ENCODE measurements around the gene PLD3. TPM values are rescaled to one million over a fixed set of nuclear protein-coding genes. Genes with fewer than 3 reads are reported as not detected.

PLD3 gene
- total RNA-seq, 1 experiment from 2014 or later = 95.4 TPM

DNA sequence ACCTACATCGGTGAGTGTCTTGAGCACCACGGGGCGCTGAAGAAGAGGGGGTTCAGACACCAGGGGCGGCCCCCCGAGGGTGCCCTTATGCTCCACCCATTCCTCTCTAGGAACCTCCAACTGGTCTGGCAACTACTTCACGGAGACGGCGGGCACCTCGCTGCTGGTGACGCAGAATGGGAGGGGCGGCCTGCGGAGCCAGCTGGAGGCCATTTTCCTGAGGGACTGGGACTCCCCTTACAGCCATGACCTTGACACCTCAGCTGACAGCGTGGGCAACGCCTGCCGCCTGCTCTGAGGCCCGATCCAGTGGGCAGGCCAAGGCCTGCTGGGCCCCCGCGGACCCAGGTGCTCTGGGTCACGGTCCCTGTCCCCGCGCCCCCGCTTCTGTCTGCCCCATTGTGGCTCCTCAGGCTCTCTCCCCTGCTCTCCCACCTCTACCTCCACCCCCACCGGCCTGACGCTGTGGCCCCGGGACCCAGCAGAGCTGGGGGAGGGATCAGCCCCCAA lies 29.4 kb downstream of the PLD3 start:
- POLR2A ChIA-PET (ENCODE audit: unreplicated experiment) = no interaction called here
- no peaks in the 10 kb centered on the region for H3K9me2 ChIP-seq (replicated peaks; ENCODE audit: low read length)
- no peak for DNase-seq
- no peaks in the 10 kb centered on the region for H4K20me1 ChIP-seq (ENCODE audit: low read length)
- no peaks in the 10 kb centered on the region for H3K79me2 ChIP-seq (ENCODE audit: low read length)
- ATAC-seq = no peak
- CTCF ChIA-PET = no interaction called here
- H3K36me3 ChIP-seq (ENCODE audit: low read depth, low read length) = no peaks in the 10 kb centered on the region
- H3K4me1 ChIP-seq (ENCODE audit: insufficient read depth, low read length) = no peaks in the 10 kb centered on the region
- no peaks in the 10 kb centered on the region for H3F3A ChIP-seq (ENCODE audit: low read length, unreplicated experiment)
- no peak overlapping the region for H3K4me2 ChIP-seq (ENCODE audit: low read length)
- intact Hi-C loops (cut with micrococcal nuclease) = no loop called here
- no peaks in the 10 kb centered on the region for H3K27me3 ChIP-seq (ENCODE audit: low read length)
- no peak overlapping the region for H3K4me3 ChIP-seq (ENCODE audit: low read length)
- TF ChIP-seq, protein P1, sequence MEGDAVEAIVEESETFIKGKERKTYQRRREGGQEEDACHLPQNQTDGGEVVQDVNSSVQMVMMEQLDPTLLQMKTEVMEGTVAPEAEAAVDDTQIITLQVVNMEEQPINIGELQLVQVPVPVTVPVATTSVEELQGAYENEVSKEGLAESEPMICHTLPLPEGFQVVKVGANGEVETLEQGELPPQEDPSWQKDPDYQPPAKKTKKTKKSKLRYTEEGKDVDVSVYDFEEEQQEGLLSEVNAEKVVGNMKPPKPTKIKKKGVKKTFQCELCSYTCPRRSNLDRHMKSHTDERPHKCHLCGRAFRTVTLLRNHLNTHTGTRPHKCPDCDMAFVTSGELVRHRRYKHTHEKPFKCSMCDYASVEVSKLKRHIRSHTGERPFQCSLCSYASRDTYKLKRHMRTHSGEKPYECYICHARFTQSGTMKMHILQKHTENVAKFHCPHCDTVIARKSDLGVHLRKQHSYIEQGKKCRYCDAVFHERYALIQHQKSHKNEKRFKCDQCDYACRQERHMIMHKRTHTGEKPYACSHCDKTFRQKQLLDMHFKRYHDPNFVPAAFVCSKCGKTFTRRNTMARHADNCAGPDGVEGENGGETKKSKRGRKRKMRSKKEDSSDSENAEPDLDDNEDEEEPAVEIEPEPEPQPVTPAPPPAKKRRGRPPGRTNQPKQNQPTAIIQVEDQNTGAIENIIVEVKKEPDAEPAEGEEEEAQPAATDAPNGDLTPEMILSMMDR (conservative IDR thresholded peaks at IDR 0.05; ENCODE audit: low read depth, low read length) = no peak
- TF ChIP-seq EZH2phosphoT487 (IDR thresholded peaks at IDR 0.05; ENCODE audit: borderline replicate concordance, low read length) = no peak
- TF ChIP-seq EZH2 (IDR thresholded peaks at IDR 0.05; ENCODE audit: low read length, unreplicated experiment) = no peak
- BruUV-seq (replicated peaks) = TSS peak; percentile 80
- H3K9ac ChIP-seq (ENCODE audit: low read length) = no peak overlapping the region
- H3K27ac ChIP-seq (ENCODE audit: low read length) = no peak overlapping the region
- H2AFZ ChIP-seq (ENCODE audit: low read length) = no peak overlapping the region
- no peaks in the 10 kb centered on the region for H3K9me3 ChIP-seq (ENCODE audit: low read length)

- Histone ChIP-seq H4K20me1 (ENCODE audit: low read length) (no peaks in the 10 kb centered on the region), H3K27me3 (ENCODE audit: low read length) (no peaks in the 10 kb centered on the region), H3K27ac (ENCODE audit: low read length) (no peak overlapping the region), H3K9ac (ENCODE audit: low read length) (no peak overlapping the region), H2AFZ (ENCODE audit: low read length) (no peak overlapping the region), H3K9me2 (replicated peaks; ENCODE audit: low read length) (no peaks in the 10 kb centered on the region), H3K4me1 (ENCODE audit: insufficient read depth, low read length) (no peaks in the 10 kb centered on the region), H3K4me3 (ENCODE audit: low read length) (no peak overlapping the region), H3K4me2 (ENCODE audit: low read length) (no peak overlapping the region), H3K36me3 (ENCODE audit: low read depth, low read length) (no peaks in the 10 kb centered on the region), H3K79me2 (ENCODE audit: low read length) (no peaks in the 10 kb centered on the region), H3F3A (ENCODE audit: low read length, unreplicated experiment) (no peaks in the 10 kb centered on the region), H3K9me3 (ENCODE audit: low read length) (no peaks in the 10 kb centered on the region)
- intact Hi-C loops (cut with micrococcal nuclease) = no loop called here
- BruUV-seq (replicated peaks) = no TSS peak
- TF ChIP-seq EZH2 (IDR thresholded peaks at IDR 0.05; ENCODE audit: low read length, unreplicated experiment) (no peak), EZH2phosphoT487 (IDR thresholded peaks at IDR 0.05; ENCODE audit: borderline replicate concordance, low read length) (no peak)
- ATAC-seq = no peak
- ChIA-PET CTCF (no interaction called here), POLR2A (ENCODE audit: unreplicated experiment) (no interaction called here)
- DNase-seq = no peak
Measured at GRCh38 chr19:40378509-40378908, 30.0 kb downstream of the PLD3 start.

GRCh38 chr19:40379446-40380198 lies 31.1 kb downstream of the PLD3 start:
- ATAC-seq (no peak), DNase-seq (no peak)
- no peak overlapping the region for H3K4me3 ChIP-seq (ENCODE audit: low read length)
- no peaks in the 10 kb centered on the region for H3K36me3 ChIP-seq (ENCODE audit: low read depth, low read length)
- no peaks in the 10 kb centered on the region for H3K9me3 ChIP-seq (ENCODE audit: low read length)
- no peaks in the 10 kb centered on the region for H3K4me1 ChIP-seq (ENCODE audit: insufficient read depth, low read length)
- H3K27me3 ChIP-seq (ENCODE audit: low read length) = no peaks in the 10 kb centered on the region
- H4K20me1 ChIP-seq (ENCODE audit: low read length) = no peaks in the 10 kb centered on the region
- POLR2A ChIA-PET (ENCODE audit: unreplicated experiment) = no interaction called here
- intact Hi-C loops (cut with micrococcal nuclease) = no loop called here
- H3K9me2 ChIP-seq (replicated peaks; ENCODE audit: low read length) = no peaks in the 10 kb centered on the region
- BruUV-seq (replicated peaks) = no TSS peak
- no peak overlapping the region for H3K27ac ChIP-seq (ENCODE audit: low read length)
- H3K4me2 ChIP-seq (ENCODE audit: low read length) = no peak overlapping the region
- CTCF ChIA-PET = no interaction called here
- H3F3A ChIP-seq (ENCODE audit: low read length, unreplicated experiment) = no peaks in the 10 kb centered on the region
- H3K9ac ChIP-seq (ENCODE audit: low read length) = no peak overlapping the region
- H3K79me2 ChIP-seq (ENCODE audit: low read length) = no peaks in the 10 kb centered on the region
- no peak for TF ChIP-seq EZH2 (IDR thresholded peaks at IDR 0.05; ENCODE audit: low read length, unreplicated experiment)
- no peak for TF ChIP-seq EZH2phosphoT487 (IDR thresholded peaks at IDR 0.05; ENCODE audit: borderline replicate concordance, low read length)
- no peak overlapping the region for H2AFZ ChIP-seq (ENCODE audit: low read length)
